Activated T-cell treated with anti-CD3 and anti-CD28 coated beads for 1 hour (primary cell): ENCODE data around the gene CYP39A1.

ENCODE experiments used
- DNase-seq: peaks from one replicate; pipeline ENCODE4 v3.0.0-alpha.2; 2020; ENCODE audit warnings: low read depth

CYP39A1 gene

GRCh38 chr6:46590765-46591164, 61.9 kb downstream of the CYP39A1 start:
- DNase-seq: no peak

GRCh38 chr6:46586906-46587305, 65.7 kb downstream of the CYP39A1 start:
- no peak for DNase-seq

GRCh38 chr6:46584586-46584985, 68.0 kb downstream of the CYP39A1 start:
- no peak for DNase-seq

- DNase-seq: no peak
Measured at GRCh38 chr6:46583721-46584120, 68.9 kb downstream of the CYP39A1 start.

GRCh38 chr6:46583081-46583480, 69.5 kb downstream of the CYP39A1 start:
- no peak for DNase-seq

GRCh38 chr6:46581459-46582177, 71.0 kb downstream of the CYP39A1 start:
- DNase-seq: no peak

GRCh38 chr6:46575530-46575929, 77.1 kb downstream of the CYP39A1 start:
- no peak for DNase-seq

GRCh38 chr6:46573140-46573539, 79.5 kb downstream of the CYP39A1 start:
- DNase-seq: no peak

GRCh38 chr6:46565531-46565930, 87.1 kb downstream of the CYP39A1 start:
- no peak for DNase-seq

- no peak for DNase-seq
Measured at GRCh38 chr6:46563924-46564323, 88.7 kb downstream of the CYP39A1 start.

- DNase-seq: no peak
Measured at GRCh38 chr6:46556053-46556452, 96.6 kb downstream of the CYP39A1 start.

- no peak for DNase-seq
Measured at GRCh38 chr6:46555129-46555528, 97.5 kb downstream of the CYP39A1 start.

GRCh38 chr6:46549155-46549554, 103.5 kb downstream of the CYP39A1 start:
- no peak for DNase-seq

GRCh38 chr6:46541556-46541955, 111.1 kb downstream of the CYP39A1 start:
- no peak for DNase-seq

GRCh38 chr6:46539866-46540265, 112.8 kb downstream of the CYP39A1 start:
- DNase-seq: no peak

GRCh38 chr6:46538800-46539480, 113.7 kb downstream of the CYP39A1 start:
- no peak for DNase-seq

- DNase-seq: no peak
Measured at GRCh38 chr6:46530896-46531295, 121.7 kb downstream of the CYP39A1 start.

- DNase-seq: no peak
Measured at GRCh38 chr6:46528961-46529750, 123.5 kb downstream of the CYP39A1 start.

- no peak for DNase-seq
Measured at GRCh38 chr6:46526607-46527006, 126.0 kb downstream of the CYP39A1 start.

GRCh38 chr6:46525583-46525982, 127.0 kb downstream of the CYP39A1 start:
- DNase-seq: no peak

GRCh38 chr6:46521464-46521971, 131.1 kb downstream of the CYP39A1 start:
- no peak for DNase-seq

- DNase-seq: no peak
Measured at GRCh38 chr6:46517202-46517601, 135.4 kb downstream of the CYP39A1 start.

GRCh38 chr6:46513533-46513932, 139.1 kb downstream of the CYP39A1 start:
- no peak for DNase-seq
